Erythroblast (primary cell): ENCODE results near the gene OTUD4.

Source experiments
- DNase-seq, 2 experiments: peaks; one replicate each; lab custom pipeline; 2025; lab: John Stamatoyannopoulos, UW
- GATA1 ChIP-seq: IDR thresholded peaks from 2 replicates; pipeline ENCODE4 v1.6.1; 2011; ENCODE audit warnings: low read depth, mild to moderate bottlenecking, control low read depth, low read length, moderate library complexity
- POLR2A ChIP-seq: IDR thresholded peaks from 2 replicates; pipeline ENCODE4 v1.6.1; 2011; ENCODE audit warnings: mild to moderate bottlenecking, low read length

OTUD4 gene

DNA sequence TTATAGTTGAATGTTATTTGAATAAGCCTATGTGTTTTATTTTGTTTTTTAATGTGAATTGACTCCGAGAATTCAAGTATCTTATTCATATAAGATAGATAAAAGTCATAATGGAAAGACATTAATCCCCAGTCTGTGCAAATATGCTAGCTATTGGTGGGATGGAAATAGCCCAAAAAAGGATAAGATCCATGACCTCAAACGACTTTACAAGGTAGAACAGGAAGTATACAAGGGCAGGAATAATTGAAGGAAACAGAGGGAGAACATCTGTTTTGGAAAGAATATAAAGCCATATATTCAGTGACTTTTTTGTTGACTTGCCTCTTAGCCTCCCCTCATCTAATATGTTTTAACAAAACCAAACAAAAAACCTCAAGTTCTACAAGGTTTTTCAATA, 73.3 kb downstream of the OTUD4 start:
- no peak for TF ChIP-seq POLR2A
- no peak for TF ChIP-seq GATA1
- DNase-seq, result no peak

DNA sequence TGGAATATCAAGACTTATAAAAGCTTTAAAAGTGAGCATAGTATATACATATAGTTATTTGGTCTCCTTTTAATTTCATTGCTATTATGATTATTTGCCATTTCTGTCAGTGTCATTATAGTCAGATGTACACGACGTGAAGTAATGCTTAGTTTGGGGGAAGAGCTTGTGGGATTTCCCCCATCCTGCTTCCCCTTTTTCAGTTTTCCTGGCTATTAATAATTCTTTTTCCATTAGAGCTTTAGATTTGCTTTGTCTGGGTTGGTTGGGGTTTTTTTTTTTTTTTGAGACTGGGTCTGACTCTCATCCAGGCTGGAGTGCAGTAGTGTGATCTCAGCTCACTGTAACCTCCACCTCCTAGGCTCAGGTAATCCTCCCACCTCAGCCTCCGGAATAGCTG, 76.9 kb downstream of the OTUD4 start:
- DNase-seq, result no peak
- no peak for TF ChIP-seq POLR2A
- TF ChIP-seq GATA1, result no peak

DNA sequence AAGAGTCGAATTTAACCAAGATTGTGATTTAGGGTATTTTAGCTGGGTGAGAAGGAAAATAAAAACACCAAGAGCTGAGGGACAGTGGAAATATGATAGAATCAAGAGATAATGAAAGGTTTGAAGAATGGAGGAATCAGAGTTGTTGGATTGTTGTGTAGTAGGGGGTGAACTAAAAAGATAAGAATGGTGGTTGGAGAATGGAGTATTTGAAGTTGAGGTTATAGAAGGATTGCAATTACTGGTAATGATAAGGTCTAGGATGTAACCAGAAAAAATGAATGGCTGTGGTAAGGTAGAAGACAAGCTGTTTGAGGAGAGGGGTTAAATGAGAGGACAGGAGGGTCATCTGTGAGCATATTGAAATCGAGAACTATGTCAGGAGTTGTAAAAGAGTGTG, 77.8 kb downstream of the OTUD4 start:
- peak in 1 of 2 experiments; percentile 21 for DNase-seq
- TF ChIP-seq GATA1, result no peak
- TF ChIP-seq POLR2A, result no peak

DNA sequence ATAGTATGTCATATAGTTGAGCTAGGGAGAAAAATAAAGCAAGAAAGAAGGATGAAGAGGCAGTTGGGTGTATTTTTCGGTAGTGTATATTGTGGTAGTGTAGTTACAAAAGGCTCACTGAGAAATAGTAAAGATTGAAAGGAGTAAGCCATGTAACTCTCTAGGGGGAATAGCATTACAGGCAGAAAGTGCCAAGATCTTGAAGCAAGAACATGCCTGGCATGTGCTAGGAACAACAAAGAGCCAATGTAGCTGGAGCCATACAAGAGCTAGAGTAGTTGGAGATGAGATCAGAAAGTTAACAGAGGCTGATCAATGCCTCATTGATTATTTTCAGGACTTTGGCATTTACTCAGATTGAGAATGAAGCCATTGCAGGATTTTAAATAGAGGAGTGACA, 79.3 kb downstream of the OTUD4 start:
- no peak for TF ChIP-seq POLR2A
- TF ChIP-seq GATA1, result no peak
- DNase-seq, result no peak

DNA sequence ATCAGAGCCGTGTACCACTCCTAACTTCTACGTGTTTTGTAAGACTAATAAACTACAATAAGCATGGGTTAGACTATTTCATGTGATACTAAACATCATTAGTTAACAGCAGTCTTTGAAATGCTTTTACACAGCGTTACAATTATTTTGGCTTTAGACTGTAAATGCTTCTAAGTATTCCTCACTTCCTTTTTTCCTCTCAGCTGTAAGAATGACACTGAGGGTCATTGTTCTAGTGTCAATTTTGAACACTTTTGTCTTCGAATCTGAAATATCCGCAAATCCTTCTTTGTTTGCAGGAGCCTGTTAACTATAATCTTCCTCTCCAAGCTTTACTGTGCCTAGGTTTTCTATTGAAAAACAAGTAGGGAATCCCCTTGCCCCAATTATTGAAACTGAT, 80.7 kb downstream of the OTUD4 start:
- DNase-seq, result peak; percentile 2 to 33
- no peak for TF ChIP-seq POLR2A
- TF ChIP-seq GATA1, result no peak

DNA sequence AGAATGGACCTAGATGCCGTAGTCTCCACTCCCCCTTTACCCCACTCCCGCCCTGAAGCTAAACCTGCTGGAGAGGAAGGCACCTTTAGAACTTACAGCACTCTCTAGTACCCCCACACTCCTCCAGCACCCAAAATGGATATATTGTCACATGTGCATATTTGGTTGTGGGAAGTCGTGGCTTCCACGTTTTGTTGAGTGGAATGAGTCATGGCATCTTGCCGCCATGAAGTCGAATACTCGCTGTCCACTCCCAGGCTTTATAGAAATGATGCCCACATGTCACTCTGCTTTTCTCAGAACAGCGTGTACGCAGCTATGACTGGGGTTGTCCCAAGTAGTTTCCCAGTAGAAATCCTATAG, 81.7 kb downstream of the OTUD4 start:
- TF ChIP-seq GATA1 (no peak), POLR2A (no peak)
- DNase-seq, result peak; percentile 79 to 82

DNA sequence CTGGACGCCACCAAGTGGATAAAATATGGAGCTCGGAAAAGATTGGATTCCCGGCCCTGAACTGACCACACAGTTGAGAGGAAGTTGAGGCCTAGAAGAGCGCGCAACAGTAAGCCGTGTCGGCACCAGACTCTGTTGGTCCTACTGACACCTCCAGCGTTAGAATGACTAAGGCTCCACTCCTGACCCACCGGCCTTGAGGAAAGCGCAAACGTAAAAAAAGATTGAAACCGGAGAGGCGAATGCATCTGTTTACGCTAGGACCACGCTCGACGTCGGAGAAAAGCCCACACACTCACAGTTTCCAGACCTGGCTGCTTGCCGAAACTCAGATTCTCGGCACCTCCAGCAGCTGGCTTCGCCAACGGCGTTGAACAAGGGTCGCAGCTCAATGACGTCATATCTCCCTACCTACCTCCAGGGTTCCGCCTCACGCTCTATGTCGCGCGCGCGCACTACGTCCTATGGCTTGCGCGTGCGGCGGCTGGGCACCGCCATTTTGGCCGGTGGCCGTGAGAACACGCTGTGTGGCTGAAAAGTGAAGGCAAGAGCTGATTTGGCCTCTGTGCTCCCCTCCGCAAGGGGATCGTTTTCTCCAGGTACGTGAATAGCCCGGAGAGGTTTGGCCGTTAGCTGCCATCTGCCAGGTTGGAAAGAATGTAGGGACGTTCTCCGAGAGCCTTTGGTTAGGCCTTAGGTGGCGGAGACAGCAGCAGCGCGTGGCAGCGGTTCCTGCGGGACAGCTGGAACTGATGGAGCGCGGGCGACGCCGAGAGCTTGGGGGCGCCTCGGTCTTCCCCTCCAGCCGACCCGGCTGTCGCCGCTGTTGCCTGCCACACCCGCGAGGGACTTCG, 82.3 kb downstream of the OTUD4 start, which contains the start of the genes ABCE1 and ANAPC10:
Gene ABCE1 (plus strand): TSS at position 491 of the 854 bp plus-strand sequence. CDS start 6,102 bp downstream, outside the sequence.
Gene ANAPC10 (minus strand): TSS at position 376 of the 854 bp plus-strand sequence. CDS start 2,097 bp downstream, outside the sequence.
- DNase-seq, result peak; percentile 99
- TF ChIP-seq GATA1, result no peak
- peak; percentile 95 for TF ChIP-seq POLR2A

DNA sequence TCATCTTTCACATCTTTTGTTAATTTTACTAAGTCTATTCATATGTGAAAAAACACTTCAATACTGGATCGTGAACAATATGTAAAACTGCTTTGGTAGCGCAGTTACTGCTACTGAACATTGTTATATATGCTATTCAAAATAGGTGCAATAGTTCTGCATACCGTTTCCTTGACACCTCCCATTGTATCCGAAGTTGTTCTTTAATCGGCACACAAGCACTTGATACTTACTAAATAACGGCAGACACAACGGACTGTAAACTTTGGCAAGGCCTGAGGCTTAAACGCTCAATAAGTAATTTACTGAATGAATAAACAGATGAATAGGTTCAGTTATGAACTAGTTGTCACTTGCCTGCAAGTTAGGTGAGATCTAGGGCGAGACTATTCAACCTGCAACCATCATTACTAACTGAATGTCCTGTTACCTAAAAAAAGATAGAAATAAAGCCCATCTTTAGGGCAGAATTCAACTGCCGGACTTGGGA, 83.0 kb downstream of the OTUD4 start:
- peak; percentile 63 to 73 for DNase-seq
- TF ChIP-seq POLR2A, result no peak
- no peak for TF ChIP-seq GATA1

DNA sequence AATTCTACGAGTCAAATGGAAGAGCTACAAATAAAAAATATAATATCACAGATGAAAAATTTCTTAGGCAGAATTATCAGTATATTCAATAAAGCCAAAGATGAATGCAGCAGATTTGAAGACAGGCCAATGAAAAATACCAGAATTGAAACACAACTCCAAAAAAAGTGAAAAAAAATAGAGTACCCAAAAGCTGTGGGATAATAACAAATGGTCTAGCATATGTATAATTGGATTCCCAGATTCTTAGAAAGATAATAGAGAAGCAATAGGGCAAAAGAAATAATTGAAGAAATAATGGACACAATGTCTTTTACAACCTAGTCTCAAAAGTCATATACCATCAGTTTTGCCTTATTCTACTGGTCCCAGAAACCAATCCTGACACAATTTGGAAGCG, 86.8 kb downstream of the OTUD4 start:
- DNase-seq, result peak; percentile 5 to 7
- TF ChIP-seq POLR2A (no peak), GATA1 (no peak)

DNA sequence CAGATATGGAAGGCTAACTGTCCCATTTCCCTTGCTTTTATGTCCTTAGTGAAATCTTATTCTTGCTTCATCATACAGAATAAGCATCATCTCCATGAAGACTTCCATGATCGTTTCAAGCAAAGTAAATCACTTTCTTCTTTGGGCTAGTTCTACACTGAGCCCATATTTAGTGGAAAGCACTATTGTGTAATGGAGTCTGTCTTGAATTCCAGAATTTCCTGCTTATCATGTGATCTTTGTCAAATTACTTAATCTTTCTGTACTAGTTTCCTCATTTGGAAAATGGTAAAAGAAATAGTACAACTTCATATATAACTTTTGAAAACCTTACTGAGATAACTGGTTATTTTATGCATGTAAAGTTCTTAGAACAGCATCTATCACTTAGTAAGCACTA, 90.0 kb downstream of the OTUD4 start:
- no peak for DNase-seq
- TF ChIP-seq POLR2A (no peak), GATA1 (no peak)

DNA sequence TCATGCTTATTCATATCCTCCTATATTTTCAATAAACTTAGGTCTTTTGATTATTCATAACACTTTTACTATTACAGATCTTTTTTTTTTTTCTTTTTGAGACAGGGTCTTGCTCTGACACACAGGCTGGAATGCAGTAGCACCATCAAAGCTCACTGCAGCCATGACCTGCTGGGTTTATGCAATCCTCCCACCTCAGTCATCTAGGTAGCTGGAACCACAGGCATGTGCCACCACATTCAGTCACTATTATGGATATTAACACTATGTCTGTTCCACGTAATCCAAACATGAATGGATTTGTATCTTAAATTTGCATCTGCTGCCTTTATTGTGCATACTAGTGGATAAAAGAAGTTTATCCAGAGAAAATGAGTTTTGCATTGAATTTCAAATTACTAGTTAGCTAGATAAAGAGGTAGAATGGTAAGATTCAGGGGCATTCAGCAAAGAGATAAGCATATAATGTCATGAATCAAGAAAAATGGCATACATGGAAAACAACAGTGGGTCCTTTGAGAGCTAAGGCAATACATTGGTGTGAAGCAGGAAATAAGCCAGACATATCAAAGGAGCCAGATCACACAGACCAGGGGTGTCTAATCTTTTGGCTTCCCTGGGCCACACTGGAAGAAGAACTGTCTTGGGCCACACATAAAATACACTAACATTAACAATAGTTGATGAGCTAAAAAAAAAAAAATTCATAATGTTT, 96.3 kb downstream of the OTUD4 start:
- TF ChIP-seq GATA1, result no peak
- TF ChIP-seq POLR2A, result no peak
- peak in 1 of 2 experiments; percentile 41 for DNase-seq
